ENCODE measurements around the gene OR2A2.
A peak's percentile ranks its signal among the peaks of the same experiment; 100 is the strongest.
"Not testable (repeated sequence)": the region's sequence is repeated elsewhere in the genome, so short reads cannot be mapped to it uniquely, and the experiment has no call there.

Gene OR2A2

GRCh38 chr7:144109283-144109682, at the start of gene OR2A2:
TSS of gene OR2A2 (plus strand) at chr7:144109583. CDS start at chr7:144109583, 0 bp downstream.
- DNase-seq (ENCODE audit: low read depth in 2 of 2, low spot score in 1 of 2), result no peak

- no peak for DNase-seq (ENCODE audit: low read depth in 2 of 2, low spot score in 1 of 2)
These were observed 45.7 kb upstream of the OR2A2 start for GRCh38 chr7:144063710-144064109.

GRCh38 chr7:144069511-144069910, 39.9 kb upstream of the OR2A2 start, which contains the start of gene OR2A25:
TSS of gene OR2A25 (plus strand) at chr7:144069811. CDS start at chr7:144074220, 4,409 bp downstream.
- DNase-seq (ENCODE audit: low read depth in 2 of 2, low spot score in 1 of 2), result no peak

GRCh38 chr7:144069953-144070352, 39.4 kb upstream of the OR2A2 start:
- DNase-seq (ENCODE audit: low read depth in 2 of 2, low spot score in 1 of 2), result no peak

GRCh38 chr7:144074374-144074773, 35.0 kb upstream of the OR2A2 start:
- no peak for DNase-seq (ENCODE audit: low read depth in 2 of 2, low spot score in 1 of 2)

- no peak for DNase-seq (ENCODE audit: low read depth in 2 of 2, low spot score in 1 of 2)
These were observed 23.4 kb upstream of the OR2A2 start, which contains the start of gene OR2A12 for GRCh38 chr7:144085978-144086377. TSS of gene OR2A12 (plus strand) at chr7:144086278. CDS start at chr7:144095108, 8,830 bp downstream.

- no peak for DNase-seq (ENCODE audit: low read depth in 2 of 2, low spot score in 1 of 2)
These were observed 22.7 kb upstream of the OR2A2 start for GRCh38 chr7:144086730-144087129.

- no peak for DNase-seq (ENCODE audit: low read depth in 2 of 2, low spot score in 1 of 2)
These were observed 22.2 kb upstream of the OR2A2 start for GRCh38 chr7:144087230-144087629.

- DNase-seq (ENCODE audit: low read depth in 2 of 2, low spot score in 1 of 2), result no peak
These were observed 18.7 kb upstream of the OR2A2 start for GRCh38 chr7:144090667-144091066.

- DNase-seq (ENCODE audit: low read depth in 2 of 2, low spot score in 1 of 2), result no peak
These were observed 10.6 kb upstream of the OR2A2 start for GRCh38 chr7:144098776-144099175.

- DNase-seq (ENCODE audit: low read depth in 2 of 2, low spot score in 1 of 2), result no peak
These were observed 8.8 kb upstream of the OR2A2 start for GRCh38 chr7:144100607-144101006.

GRCh38 chr7:144102041-144102440, 7.3 kb upstream of the OR2A2 start:
- DNase-seq (ENCODE audit: low read depth in 2 of 2, low spot score in 1 of 2), result no peak

- no peak for DNase-seq (ENCODE audit: low read depth in 2 of 2, low spot score in 1 of 2)
These were observed 4.2 kb upstream of the OR2A2 start for GRCh38 chr7:144105211-144105610.

GRCh38 chr7:144110272-144110671, 889 bp downstream of the OR2A2 start:
- DNase-seq (ENCODE audit: low read depth in 2 of 2, low spot score in 1 of 2), result no peak

- DNase-seq (ENCODE audit: low read depth in 2 of 2, low spot score in 1 of 2), result no peak
These were observed 4.3 kb downstream of the OR2A2 start for GRCh38 chr7:144113651-144114050.

- no peak for DNase-seq (ENCODE audit: low read depth in 2 of 2, low spot score in 1 of 2)
These were observed 9.0 kb downstream of the OR2A2 start for GRCh38 chr7:144118341-144118740.

- no peak for DNase-seq (ENCODE audit: low read depth in 2 of 2, low spot score in 1 of 2)
These were observed 13.5 kb downstream of the OR2A2 start, which contains the start of gene OR2A14 for GRCh38 chr7:144122876-144123275. TSS of gene OR2A14 (plus strand) at chr7:144123176. CDS start at chr7:144129113, 5,937 bp downstream.

GRCh38 chr7:144127714-144128334, 18.4 kb downstream of the OR2A2 start:
- DNase-seq (ENCODE audit: low read depth in 2 of 2, low spot score in 1 of 2), result peak; percentile 73 to 77

GRCh38 chr7:144129601-144130000, 20.2 kb downstream of the OR2A2 start:
- DNase-seq (ENCODE audit: low read depth in 2 of 2, low spot score in 1 of 2), result not testable (repeated sequence)

GRCh38 chr7:144130730-144131129, 21.3 kb downstream of the OR2A2 start:
- DNase-seq (ENCODE audit: low read depth in 2 of 2, low spot score in 1 of 2), result no peak

- DNase-seq (ENCODE audit: low read depth in 2 of 2, low spot score in 1 of 2), result no peak
These were observed 22.9 kb downstream of the OR2A2 start for GRCh38 chr7:144132262-144132661.

GRCh38 chr7:144133307-144133706, 23.9 kb downstream of the OR2A2 start:
- no peak for DNase-seq (ENCODE audit: low read depth in 2 of 2, low spot score in 1 of 2)

GRCh38 chr7:144134116-144134515, 24.7 kb downstream of the OR2A2 start:
- DNase-seq (ENCODE audit: low read depth in 2 of 2, low spot score in 1 of 2), result no peak
